ENCODE measurements around the gene FARS2.

DNA sequence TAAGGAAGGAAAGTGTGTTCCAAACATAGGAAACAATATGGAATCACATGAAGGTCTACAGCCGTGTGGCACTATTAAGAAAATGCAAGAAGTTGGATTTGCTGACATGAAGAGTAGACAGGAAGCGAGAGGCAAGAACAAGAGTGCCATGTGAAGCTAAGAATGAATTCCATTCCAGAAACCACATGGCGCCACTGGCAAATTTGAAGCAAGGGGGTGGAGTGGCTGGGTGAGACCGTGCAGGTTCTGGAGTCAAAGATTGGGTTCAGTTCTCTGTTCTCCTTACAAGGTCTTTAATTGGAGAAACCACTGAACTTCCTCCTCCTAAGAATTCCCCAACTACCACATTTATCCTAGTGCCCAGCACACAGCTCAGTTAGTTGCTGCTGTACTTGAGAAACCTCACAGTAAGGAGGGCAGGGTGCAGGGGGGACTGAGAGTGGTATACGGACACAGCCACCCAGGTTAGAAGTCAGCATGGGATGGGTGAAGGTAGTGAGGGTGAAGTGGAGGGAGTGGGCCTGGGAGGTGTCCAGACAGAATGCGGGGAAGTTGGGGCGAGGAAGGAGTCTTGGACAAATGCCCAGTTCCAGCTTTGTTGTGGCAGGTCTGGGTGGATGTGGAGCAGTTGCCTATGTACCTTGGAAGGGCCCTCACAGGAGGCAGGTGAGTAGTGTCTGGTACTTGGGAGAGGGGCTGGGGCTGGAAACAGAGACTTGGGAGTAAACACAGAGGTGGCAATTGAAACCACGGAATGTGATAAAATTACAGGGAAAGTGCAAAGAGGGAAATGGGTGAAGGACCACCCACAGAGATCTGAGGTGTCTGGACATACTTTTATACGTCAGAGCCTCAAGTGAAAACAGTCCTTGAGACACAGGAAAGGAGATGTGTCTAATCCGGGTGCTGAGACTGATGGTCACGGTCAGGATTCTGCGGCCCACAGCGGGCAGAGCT is 14.9 kb upstream of the FARS2 start:
- TF ChIP-seq CTCF (IDR thresholded peaks at IDR 0.05; ENCODE audit: borderline replicate concordance, extremely low read depth, low read length, poor library complexity, severe bottlenecking) (no peak), EZH2 (IDR thresholded peaks at IDR 0.05; ENCODE audit: borderline replicate concordance, low read depth, low read length, severe bottlenecking) (no peak)
